Measurements from ENCODE around the gene RPTOR. TPM values are rescaled to one million over a fixed set of nuclear protein-coding genes. Genes with fewer than 3 reads are reported as not detected.

Gene RPTOR
- total and polyA plus RNA-seq, 12 donors = 7.9 to 30.3 (median 25.6) TPM

DNA sequence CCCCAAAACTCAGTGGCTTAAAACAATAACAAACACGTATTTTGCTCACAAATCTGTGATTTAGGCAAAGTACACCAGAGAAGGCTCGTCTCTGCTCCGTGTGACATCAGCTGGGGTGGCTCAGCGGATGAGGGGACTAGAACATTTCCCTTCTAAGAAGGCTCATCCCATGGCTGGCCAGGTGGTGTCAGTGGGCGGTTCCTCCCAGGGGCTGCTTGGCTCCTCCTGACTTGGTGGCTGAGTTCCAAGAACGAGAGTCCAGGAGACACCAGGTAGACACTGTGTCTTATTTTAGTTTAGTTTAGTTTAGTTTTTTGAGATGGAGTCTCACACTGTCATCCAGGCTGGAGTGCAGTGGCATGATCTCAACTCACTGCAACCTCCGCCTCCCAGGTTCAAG, 441.4 kb downstream of the RPTOR start:
- TF ChIP-seq CTCF (IDR thresholded peaks at IDR 0.05) = no peak
- WGBS, 2 donors = 81 to 86% methylated on average over 7 of the region's 7 CpGs
- DNase-seq (no peak), ATAC-seq (no peak)
- intact Hi-C loops (cut with DNase I) = loop anchor here in 2 of 10 donors (5.0 to 10.0 kb wide), 2 partner anchors 111 to 119 kb away; no protein-coding TSS in a partner anchor
- Histone ChIP-seq H3K36me3 (no peaks in the 10 kb centered on the region), H3K27me3 (peaks cover 0 to 23% (median 2%) of the 10 kb centered on the region in 7 donors), H3K27ac (no peak overlapping the region), H3K4me1 (peaks cover 2 to 32% (median 15%) of the 10 kb centered on the region in 9 donors), H3K9me3 (no peaks in the 10 kb centered on the region), H3K4me3 (no peak overlapping the region)

- Histone ChIP-seq H3K27ac (no peak overlapping the region), H3K4me3 (no peak overlapping the region), H3K36me3 (no peaks in the 10 kb centered on the region), H3K4me1 (peaks cover 0 to 31% (median 12%) of the 10 kb centered on the region in 9 donors), H3K9me3 (no peaks in the 10 kb centered on the region), H3K27me3 (peaks cover 0 to 14% (median 0%) of the 10 kb centered on the region in 7 donors)
- intact Hi-C loops (cut with DNase I) = loop anchor here in 2 of 10 donors (5.0 to 10.0 kb wide), 2 partner anchors 110 to 118 kb away; no protein-coding TSS in a partner anchor
- no peak for TF ChIP-seq CTCF (IDR thresholded peaks at IDR 0.05)
- ATAC-seq = peak in 3 of 8 donors; percentile 18 to 41 (median 25)
- peak in 1 of 2 donors; percentile 39 for DNase-seq
- WGBS, 2 donors = 68 to 70% methylated on average over 18 of the region's 18 CpGs
Observed at GRCh38 chr17:80986816-80987475, 442.3 kb downstream of the RPTOR start.

DNA sequence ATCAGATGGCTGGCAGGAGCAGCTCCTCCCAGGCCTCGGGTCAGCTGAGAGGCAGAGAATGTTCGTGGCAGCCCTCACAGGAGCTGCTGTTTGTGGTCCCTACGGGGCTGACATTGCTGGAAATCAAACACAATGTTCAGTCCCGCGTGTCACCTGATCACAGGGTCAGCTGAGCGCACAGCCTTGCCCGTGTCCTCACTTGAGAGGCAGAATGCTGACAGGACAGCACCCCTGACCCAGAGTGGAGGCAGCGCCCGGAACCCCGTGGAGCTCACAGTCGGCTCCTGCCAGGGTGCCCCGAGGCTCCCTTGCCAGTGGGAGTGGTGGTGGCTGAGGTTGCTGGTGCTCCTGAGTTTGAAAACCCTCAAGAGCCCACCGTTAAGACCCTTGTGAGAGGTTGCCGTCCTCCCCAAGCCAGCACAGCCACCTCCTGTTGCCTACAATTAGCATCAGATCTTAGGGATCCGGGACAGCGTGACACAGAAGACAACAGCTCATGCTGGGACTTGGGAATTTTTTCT, 443.4 kb downstream of the RPTOR start:
- Histone ChIP-seq H3K27me3 (peaks cover 0 to 10% (median 0%) of the 10 kb centered on the region in 7 donors), H3K4me1 (peaks cover 6 to 38% (median 19%) of the 10 kb centered on the region in 9 donors)
- DNase-seq = peak in 1 of 2 donors; percentile 15

More for the DNA sequence above, 443.4 kb downstream of the RPTOR start:
- H3K4me3 ChIP-seq = no peak overlapping the region
- TF ChIP-seq CTCF (IDR thresholded peaks at IDR 0.05) = no peak
- no peak overlapping the region for H3K27ac ChIP-seq
- 65% methylated on average over 16 of the region's 16 CpGs for WGBS, 2 donors
- H3K36me3 ChIP-seq = no peaks in the 10 kb centered on the region
- no peaks in the 10 kb centered on the region for H3K9me3 ChIP-seq
- ATAC-seq = peak in 2 of 8 donors; percentile 15 to 52
- intact Hi-C loops (cut with DNase I) = loop anchor here in 4 of 10 donors (2.0 to 10.0 kb wide), 4 partner anchors 109 to 117 kb away; no protein-coding TSS in a partner anchor
